Effector CD4-positive, alpha-beta T cell (primary cell): ENCODE data around the gene OPCML.

ENCODE experiments used
- DNase-seq: peaks from one replicate; pipeline ENCODE4 v3.0.0-alpha.2; 2020

The OPCML gene

DNA sequence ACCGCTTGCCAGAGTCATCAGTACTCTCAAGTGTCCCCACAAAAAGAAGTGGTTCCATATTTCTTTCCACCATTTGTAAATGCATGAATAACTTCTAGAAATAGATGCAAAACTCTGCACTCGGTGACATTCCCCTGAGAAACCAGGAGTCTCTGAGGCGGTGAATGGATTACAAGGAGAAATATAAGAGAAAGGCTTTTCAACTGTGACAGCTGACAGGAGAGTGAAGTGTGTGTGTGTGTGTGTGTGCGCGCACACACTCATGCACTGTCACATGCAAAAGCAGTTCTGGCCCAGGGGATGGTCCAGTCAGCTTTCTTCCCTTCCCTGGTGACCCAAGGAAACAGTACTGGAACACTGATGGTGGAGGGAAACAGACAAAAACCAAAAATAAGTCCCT, 710.0 kb downstream of the OPCML start:
- no peak for DNase-seq

DNA sequence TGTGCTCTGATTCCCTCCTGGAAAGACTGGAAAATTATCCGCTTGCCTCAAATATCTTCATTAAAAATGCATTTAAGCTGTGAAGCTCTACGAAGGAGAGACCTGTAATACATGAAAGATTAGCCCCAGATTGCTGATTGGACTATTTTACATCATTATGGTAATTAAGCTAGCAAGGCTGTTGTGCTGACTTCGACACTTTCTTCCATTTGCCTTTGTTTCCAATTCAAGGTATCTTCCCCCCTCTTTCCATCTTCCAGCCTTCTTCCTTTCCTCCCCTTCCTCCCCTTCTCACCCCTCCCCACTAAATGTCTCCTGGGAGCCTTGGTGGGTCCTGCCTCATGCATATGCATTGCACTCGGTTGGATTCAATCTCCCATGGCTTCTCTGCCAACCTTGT, 710.8 kb downstream of the OPCML start:
- no peak for DNase-seq

DNA sequence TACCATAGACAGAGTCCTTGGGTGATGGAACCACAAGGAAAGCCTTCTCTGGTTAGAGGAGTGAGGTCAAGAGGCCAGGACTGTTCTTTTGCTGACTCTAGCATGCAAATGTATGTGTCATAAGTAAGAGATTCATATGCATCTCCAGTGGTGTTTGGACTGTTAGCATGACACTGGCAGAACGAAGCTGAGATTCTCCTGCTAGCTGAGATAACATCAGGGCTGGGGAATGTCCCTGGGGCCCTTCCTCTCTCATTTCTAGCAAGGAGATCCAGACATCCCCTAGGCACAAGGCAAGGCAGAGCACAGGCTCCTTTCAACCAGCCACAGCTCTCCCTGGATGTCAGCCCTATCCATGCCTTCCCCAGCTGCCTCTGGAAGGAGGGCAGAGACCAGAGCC, 711.3 kb downstream of the OPCML start:
- no peak for DNase-seq

DNA sequence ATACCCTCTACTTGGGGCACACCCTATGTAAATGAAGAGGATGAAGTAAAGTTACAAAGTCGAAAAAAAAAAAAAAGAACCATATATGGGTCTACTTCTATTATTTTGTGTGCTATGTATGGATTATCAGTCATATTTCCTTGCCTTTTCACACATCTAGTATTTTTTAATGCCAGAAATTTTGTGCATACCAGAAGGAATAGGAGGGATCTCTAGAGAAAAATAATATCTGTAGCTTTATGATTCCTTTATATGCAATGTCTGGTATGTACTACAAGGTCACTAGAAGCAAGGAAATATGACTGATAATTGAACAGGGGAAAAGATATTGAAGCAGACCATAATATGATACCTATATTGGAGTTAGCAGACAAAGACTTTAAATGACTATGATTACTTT, 713.4 kb downstream of the OPCML start:
- no peak for DNase-seq

DNA sequence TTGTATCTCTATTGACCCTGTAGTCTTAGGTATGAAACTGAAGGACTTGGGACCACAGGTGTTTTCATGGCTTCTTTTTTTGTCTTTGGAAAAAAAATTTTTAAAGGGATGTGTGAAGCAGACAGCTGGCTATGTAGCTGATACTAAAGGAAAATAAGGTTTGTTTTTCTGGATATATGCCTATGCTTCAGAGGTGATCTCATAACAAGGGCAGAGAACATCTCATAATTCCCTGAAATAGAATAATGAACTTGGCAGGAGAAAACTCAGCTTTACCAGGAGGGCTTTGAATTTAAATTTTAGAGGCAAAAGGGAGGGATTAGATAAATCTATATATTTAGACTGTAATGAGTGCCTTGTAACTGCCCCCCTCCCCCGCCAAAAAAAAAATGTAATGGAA, 714.9 kb downstream of the OPCML start:
- DNase-seq: no peak

DNA sequence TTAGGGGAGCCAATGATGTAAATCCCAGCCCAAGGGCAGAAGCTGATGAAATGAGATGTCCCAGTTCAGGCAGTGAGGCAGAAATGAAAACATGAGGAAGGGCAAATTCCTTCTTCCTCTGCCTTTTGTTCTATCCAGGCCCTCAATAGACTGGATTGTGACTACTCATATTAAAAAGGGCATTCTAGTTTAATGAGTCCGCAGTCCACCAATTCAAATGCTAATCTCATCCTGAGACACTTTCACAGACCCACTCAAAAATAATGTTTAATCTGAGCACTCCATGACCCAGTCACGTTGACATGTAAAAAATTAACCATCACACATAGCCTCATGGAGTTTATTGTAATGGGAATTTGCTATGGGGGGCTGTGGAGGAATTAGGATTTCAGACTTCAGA, 717.9 kb downstream of the OPCML start:
- no peak for DNase-seq

DNA sequence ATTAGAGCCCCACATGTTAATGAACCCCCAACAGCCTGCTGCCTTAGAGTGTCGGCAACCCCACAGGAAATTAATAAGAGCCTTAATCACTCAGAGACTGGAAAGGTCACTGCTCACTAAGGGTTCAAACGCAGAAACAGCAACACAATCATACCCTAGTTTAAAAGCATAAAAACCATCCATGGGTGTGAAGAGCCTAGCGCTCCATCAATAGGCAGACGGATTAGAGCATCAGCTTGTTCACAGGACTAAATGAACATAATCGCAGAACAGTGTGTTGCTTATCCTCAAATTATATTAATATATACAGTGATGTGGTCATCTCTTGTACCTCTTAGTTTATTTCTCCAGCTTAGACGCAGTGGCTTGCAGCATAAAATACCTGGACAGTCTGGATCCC, 720.7 kb downstream of the OPCML start:
- DNase-seq: no peak

DNA sequence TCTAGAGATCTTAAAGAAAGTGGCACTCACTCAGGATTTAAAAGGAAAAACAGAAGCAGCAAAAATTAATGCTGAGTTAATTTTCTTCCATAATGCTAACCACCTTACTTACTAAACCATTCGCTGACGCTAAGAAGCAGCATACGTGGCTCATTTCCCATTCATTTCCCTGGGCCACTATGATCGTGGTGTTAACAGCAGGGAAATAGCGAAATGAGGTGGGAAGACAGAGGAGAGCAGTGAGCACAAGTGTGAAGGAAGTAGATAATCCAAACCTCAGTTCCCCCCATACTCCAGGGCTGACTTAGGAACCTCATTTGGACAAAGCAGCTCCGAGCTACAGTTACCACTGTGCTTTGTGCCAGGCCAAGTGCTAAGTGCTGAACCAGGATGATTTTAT, 723.2 kb downstream of the OPCML start:
- no peak for DNase-seq

DNA sequence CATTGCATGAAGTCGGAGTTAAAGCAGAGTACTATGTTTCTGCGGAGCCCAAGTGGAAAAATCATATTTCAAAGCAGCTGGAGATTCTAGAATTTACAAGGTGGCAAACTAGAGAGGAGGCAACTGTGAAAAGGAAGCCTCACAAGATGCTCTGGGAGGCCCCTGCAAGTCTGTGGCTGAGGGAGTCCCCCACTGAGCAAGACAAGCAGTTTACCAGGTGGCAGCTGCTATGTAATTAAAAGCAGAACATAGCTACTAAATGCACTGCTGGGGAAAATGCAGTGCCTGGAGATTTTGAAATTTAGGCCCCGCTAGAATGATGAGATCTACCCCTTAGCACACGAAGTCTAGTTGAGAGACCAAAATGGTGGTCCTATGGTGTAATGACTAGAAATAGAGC, 728.0 kb downstream of the OPCML start:
- DNase-seq: no peak

DNA sequence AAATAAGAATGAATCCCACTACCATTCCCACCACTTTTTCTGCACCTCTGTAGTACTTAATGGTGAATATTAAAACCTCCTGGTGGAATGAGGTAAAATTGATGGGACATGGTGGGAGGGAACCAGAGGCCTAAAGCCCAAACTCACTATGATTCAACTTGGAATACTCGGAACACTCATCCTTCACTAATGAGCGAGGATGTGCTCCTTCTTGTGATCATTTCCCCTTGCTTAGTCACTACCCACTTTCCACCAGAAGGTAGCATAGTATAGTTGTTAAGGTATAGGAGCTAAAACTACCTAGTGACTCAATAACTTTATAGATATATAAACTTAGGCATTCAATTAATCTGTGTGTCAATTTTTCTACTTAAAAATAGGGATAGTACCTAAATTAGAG, 728.9 kb downstream of the OPCML start:
- DNase-seq: no peak

DNA sequence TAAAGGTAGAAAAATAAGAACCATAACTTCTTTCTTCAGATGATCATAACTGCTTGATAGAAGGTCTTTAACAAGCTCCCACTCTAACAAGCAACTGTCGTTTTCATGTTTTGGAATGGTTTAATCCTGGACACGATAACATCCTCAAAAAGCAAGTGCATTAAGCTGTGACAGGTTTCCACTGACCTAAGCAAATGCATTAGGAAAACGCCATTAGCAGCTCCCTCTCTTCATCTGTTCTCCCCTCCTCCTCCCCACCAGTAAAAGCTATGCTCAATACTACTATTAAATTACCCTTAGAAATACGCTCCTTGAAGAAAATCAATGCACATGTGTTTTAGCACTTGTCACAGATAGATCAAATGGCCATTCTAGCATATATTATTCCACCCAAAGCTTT, 729.4 kb downstream of the OPCML start:
- no peak for DNase-seq

DNA sequence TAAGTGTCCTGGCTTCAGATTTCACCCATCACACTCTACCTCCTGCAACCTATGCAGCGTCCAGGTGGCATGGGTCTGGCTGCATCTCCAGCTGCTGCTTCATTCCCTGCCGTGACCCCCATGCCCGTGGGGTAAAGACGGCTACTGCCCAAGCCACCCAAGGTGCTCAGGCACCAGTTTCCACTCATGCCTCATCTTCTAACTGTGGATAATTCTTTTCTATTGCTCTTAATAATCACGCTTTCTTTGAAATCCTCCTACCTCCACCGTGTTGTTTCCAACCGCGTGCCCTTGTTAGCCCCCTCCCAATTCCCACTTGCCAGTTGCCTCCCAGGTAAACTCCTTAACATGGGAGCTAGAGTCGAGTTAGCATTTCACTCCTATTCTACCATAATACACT, 738.5 kb downstream of the OPCML start:
- DNase-seq: no peak

DNA sequence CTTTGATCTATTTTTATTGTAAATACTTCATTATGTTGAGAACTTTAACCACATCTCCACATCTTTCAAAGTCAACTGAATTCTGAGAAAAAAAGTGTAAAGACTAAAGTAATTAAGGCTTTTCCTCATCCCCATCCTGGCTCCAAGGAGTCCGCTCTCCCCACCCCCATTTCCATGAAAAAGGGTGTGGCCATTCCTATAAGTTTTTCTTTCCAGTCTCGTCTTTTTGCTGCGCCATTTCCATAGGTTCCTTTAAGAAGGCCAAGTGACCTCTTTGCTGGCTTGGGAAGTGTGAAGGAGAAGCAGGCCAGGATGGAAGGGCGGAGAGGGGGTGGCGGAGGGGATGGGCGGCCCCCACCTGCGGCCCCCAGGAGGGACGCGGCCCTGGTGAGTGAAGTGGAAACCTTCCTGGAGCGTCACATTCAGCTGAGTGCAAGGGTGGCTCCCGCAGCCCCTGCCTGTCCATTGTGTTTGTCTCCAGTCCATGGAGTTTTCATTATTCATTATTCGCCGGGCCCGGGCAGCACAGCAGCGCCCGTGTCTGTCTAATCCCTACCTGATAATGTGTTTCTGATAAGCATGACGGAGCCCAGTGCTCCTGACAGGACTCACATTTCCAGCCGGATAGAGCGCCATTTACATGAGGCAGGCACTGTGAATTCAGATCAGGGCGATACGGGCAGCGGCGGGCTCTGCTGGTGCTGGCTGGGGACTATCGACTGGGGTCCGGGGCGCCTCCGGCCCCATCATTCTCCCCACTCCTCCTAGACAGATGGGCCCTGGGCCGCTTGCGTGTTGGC, 739.8 kb downstream of the OPCML start:
- no peak for DNase-seq

DNA sequence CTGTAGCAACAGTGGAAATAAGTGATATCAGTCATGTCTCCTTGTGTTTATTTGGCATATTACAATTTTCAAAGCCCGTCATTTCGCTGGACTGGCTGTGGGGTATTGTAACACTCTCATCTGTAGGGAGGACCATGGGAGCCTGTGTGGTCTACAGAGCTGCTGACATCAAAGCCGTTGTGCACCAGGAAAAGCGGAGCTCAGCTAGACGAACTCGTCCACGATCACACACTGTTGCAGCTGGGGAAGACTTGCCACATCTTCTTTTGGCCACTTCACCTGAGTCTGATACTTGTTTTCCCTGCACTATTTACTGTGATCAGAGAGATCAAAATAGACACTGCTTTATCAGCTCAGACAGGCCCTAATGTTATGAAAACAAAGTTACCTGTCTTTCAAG, 741.3 kb downstream of the OPCML start:
- no peak for DNase-seq

DNA sequence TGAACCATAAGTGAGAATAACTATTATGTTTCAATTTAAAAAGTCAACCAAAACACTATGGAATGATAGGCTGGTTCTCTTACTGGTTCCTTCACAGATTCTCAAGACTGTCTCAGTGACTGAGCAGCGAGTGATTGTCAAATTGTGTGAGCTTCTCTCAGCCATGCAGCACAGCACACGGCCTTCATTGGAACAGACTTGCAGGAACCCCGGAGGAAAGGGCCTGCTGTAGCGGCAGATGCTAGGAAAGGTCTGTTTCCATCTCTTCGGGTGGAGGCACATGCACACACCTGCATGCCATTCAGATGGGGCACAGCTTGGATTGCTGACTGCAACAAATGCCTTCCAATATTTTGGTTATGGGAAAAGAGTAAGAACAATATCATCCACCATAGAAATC, 741.8 kb downstream of the OPCML start:
- no peak for DNase-seq

DNA sequence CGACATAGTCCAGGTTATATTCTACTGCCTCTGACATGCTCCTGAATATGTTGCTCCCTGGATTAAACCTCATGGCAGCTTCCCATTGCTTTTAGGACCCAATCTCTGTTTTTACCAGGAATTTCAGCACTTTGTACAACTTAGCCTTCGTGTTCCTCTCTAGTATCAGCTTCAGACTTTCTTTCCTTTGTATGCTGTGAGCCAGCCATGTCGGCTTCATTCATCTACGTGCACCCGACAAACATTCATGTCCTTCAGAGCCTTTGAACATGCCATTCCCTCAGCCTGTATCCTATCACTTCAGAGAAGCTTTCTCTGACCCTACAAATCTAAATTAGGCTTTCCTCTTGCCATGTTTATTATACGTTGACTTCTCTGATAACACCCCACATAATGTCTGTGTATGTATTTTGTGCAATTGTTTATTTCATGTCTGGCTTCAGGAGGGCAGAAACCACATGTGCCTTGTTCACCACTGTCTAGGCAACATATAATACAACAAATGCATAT, 743.4 kb downstream of the OPCML start:
- DNase-seq: no peak

DNA sequence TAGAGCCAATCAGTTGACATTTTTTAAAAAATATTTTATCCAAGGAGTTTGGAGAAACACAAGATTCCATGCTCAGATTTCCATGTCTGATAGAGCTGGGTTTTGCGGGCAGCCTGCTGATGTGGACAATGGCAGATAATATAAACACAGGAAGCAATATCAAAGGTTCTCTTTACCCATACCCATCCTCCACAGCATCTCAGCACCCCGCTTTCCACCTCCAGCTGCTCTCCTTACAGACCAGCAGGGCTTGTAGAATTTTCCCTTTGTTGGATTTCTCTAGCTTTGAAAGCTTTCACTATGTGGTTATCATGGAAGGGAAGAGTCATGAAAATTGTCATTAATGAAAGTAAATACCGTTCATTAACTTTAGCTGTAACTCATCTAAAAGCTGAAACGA, 746.4 kb downstream of the OPCML start:
- no peak for DNase-seq

DNA sequence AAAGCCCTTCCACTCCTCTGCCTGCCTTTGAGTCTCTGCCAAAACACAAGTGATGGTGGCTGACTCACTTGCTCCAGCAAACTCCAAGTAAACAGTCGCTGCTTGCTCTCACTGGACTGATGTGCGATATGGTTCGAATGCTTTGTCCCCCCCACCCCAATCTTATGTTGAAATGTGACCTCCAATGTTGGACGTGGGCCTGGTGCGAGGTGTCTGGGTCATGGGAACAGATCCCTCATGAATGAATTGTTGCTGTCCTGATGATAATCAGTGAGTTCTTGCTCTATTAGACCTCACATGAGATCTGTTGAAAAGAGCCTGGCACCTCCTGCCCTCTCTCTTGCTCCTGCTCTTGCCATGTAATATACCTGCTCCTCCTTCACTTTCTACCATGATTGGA, 747.9 kb downstream of the OPCML start:
- no peak for DNase-seq

DNA sequence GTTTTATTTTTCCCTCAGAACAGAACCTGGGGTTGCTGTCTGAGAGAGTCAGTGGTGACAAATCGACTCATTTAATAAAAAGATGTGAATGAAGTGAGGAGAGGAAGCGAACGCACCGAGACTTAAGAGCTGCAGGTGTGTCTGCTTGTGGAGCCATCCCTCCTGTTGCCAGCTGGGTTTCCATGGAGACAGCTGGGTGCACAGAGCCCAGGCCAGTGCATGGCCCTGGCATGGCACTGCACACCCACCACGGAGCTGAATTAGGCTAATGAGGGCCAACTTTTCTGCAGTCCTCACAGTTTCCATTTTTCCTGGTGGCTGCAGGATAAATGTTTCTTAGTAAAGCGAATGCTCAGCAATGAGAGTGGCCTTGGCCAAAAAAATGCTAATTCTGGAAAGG, 750.2 kb downstream of the OPCML start:
- no peak for DNase-seq

DNA sequence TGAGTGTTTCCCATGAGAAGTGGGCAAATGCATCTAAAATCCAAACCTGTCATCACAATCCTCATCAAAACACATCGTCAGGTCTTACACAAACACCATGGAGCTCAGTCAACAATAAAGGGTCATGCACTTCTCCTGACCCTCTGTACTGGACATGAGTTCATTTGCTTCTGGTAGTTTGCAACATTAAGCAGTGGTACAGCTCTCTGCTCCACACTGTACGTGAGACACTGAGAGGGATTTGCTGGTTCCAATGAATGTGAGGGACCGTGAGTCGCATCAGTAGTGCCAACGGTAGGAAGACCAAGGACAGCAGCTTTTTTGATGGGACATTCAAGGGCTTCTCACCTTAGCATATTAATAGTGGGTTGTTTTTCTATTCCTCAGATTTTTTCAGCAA, 752.3 kb downstream of the OPCML start:
- DNase-seq: no peak

DNA sequence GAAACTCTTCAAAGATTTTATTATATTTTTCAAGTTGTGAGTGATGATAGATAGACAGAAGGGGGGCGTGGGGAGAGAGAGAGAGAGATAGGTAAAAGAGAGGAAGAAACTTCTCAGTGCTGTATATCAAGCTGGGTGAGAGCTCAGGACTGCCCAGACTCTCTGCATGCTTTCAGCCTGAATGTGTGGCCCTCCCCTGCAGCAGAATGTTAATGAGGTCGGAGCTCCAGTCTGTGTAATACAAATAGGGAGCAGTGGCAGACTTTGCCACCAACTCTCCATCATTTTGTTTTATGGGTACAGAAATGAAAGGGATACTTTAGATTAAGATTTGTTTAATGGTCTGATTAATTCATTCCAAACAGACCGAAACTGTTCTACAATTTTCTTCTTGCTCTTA, 752.8 kb downstream of the OPCML start:
- DNase-seq: no peak

DNA sequence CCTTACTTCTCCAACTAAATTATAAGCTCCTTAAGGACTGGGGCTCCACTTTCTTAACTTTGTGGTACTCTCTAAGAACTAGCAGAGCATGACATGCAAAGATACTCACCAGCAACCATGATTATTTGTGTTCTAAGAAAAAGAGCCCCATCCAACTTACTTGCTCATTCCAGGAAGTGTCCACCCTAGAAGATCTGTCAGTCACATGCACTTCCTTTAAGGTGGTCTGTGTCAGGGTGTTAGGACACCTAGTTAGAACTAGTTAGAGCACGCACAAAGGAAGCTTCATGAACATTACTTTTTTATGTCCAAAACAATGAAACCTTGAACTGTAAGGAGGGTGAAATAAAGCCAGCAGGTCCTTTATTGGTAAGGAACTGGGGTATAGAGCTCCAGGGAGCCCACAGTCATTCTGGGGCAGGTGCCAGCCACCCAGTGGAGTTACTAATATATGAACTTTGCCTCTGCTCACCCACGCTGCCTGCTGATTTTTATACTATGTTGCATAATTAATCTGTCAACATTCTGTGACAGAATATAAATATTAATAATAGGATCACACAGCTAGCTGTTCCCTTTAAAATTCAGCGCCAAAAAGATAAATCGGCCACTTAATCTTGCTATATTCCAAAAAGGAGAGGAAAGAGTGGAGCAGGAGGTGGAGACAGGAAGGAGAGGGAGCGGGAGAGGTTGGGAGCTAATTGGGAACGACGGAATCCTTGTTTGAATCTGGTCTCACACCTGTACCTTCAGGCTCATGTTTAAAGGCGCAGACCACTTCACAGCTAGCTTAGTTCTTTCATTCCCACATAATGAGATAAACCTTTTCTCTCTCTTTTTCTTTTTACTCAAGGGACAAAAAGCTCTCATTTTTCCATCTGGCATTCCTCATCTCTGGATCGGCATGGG, 755.0 kb downstream of the OPCML start:
- no peak for DNase-seq

DNA sequence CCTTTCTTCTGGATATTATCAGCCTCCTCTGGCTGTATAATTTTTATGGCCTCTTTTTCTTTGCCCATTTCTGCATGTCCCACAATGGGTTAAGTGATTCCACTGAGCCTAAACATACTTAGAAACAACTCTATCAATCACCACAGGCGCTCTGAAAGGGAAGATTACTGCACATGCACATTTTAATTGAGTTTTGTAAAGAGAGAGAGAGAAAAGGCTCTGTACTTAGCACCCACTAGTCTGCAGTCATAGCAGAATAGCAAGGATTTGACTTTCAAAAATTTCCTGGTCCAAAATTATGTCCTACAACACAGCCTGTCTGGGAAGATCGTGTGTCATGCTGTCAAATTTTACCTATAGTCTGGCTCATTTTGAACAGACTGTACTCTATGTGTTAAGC, 758.5 kb downstream of the OPCML start:
- DNase-seq: no peak
